Neuron (in vitro differentiated cells): ENCODE data around the gene PCDHGA11.
"Not testable (repeated sequence)": the region's sequence is repeated elsewhere in the genome, so short reads cannot be mapped to it uniquely, and the experiment has no call there.

Source experiments
- H2AFZ ChIP-seq: one replicate; pipeline ENCODE4 v1.6.1; 2013; ENCODE audit warnings: low read depth, mild to moderate bottlenecking, inconsistent platforms, low read length, moderate library complexity
- H3K27me3 ChIP-seq: one replicate; pipeline ENCODE4 v1.6.1; 2013; ENCODE audit warnings: low read length; ENCODE audit not compliant: insufficient read depth
- H3K36me3 ChIP-seq: one replicate; pipeline ENCODE4 v1.6.1; 2013; ENCODE audit warnings: low read length; ENCODE audit not compliant: insufficient read depth
- H3K4me1 ChIP-seq: one replicate; pipeline ENCODE4 v1.6.1; 2013; ENCODE audit warnings: low read length; ENCODE audit not compliant: insufficient read depth
- H3K4me3 ChIP-seq: 2 replicates; pipeline ENCODE4 v1.5.1; 2013; ENCODE audit warnings: mild to moderate bottlenecking, low read length, moderate library complexity
- H3K9me3 ChIP-seq: one replicate; pipeline ENCODE4 v1.6.1; 2013; ENCODE audit warnings: low read length

PCDHGA11 gene

DNA sequence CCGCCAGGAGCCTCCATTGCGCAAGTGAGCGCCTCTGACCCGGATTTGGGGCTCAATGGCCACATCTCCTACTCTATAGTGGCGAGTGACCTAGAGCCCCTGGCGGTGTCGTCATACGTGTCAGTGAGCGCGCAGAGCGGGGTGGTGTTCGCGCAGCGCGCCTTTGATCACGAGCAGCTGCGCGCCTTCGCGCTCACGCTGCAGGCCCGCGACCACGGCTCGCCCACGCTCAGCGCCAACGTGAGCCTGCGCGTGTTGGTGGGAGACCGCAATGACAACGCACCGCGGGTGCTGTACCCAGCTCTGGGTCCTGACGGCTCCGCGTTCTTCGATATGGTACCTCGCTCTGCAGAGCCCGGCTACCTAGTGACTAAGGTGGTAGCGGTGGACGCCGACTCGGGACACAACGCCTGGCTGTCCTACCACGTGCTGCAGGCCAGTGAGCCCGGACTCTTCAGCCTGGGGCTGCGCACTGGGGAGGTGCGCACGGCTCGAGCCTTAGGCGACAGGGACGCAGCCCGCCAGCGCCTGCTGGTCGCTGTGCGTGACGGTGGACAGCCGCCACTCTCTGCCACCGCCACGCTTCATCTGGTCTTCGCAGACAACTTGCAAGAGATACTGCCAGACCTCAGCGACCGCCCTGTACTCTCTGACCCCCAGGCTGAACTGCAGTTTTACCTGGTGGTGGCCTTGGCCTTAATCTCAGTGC is 11.1 kb upstream of the PCDHGA11 start:
- Histone ChIP-seq H2AFZ (no peak overlapping the region), H3K4me3 (no peak overlapping the region), H3K4me1 (no peaks in the 10 kb centered on the region), H3K27me3 (no peaks in the 10 kb centered on the region), H3K36me3 (peaks cover 11% of the 10 kb centered on the region), H3K9me3 (peaks cover 47% of the 10 kb centered on the region)

DNA sequence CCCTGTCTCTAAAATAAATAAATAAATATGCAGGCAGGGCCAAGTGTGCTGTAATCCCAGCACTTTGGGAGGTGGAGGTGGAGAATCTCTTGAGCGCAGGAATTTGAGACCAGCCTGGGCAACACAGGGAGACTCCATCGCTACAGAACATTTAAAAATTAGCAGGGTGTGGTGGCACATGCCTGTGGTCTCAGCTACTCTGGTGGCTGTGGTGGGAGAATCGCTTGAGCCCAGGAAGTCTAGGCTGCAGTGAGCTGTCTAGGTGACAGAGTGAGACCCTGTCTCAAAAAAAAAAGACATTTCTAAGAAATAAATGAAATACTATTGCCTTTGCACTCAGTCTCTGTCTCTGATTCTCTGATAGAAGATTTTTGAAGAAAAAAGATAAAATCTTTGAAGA is 9.3 kb upstream of the PCDHGA11 start:
- Histone ChIP-seq H3K27me3 (no peaks in the 10 kb centered on the region), H3K4me3 (peak overlapping the region; percentile 20), H3K36me3 (peaks cover 13% of the 10 kb centered on the region), H3K9me3 (peaks cover 44% of the 10 kb centered on the region), H3K4me1 (no peaks in the 10 kb centered on the region), H2AFZ (no peak overlapping the region)

DNA sequence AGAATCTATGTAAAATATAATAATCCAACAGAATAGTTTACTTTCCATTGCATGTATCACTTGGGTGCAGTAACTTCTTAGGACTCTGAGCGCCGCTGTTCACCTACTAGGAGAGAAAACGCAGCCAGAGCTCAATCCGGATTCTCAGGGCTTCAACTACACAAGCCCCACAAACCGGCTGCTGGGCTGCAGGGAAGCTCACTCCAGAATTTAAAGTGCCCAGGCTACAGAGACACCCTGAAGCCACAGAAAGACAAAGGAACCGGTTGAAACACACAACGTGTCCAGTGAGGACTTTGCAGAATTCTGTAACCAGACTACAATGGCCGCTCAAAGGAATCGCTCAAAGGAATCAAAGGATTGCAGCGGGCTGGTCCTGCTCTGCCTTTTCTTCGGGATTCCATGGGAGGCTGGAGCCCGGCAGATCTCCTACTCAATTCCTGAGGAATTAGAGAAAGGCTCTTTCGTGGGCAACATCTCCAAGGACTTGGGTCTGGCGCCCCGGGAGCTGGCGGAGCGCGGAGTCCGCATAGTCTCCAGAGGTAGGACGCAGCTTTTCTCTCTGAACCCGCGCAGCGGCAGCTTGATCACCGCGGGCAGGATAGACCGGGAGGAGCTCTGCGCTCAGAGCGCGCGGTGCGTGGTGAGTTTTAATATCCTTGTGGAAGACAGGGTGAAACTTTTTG is 7.9 kb upstream of the PCDHGA11 start, which contains the start of gene PCDHGA10:
TSS of gene PCDHGA10 (plus strand) at position 134 of the 686 bp plus-strand sequence. CDS start at position 323, 189 bp downstream.
- no peak within 1 kb of the TSS for H2AFZ ChIP-seq
- H3K4me1 ChIP-seq = no peaks in the 10 kb centered on the region
- peak within 1 kb of the TSS; percentile 56 for H3K4me3 ChIP-seq
- no peaks in the 10 kb centered on the region for H3K27me3 ChIP-seq
- peaks cover 13% of the 10 kb centered on the region for H3K36me3 ChIP-seq
- peaks cover 52% of the 10 kb centered on the region for H3K9me3 ChIP-seq

DNA sequence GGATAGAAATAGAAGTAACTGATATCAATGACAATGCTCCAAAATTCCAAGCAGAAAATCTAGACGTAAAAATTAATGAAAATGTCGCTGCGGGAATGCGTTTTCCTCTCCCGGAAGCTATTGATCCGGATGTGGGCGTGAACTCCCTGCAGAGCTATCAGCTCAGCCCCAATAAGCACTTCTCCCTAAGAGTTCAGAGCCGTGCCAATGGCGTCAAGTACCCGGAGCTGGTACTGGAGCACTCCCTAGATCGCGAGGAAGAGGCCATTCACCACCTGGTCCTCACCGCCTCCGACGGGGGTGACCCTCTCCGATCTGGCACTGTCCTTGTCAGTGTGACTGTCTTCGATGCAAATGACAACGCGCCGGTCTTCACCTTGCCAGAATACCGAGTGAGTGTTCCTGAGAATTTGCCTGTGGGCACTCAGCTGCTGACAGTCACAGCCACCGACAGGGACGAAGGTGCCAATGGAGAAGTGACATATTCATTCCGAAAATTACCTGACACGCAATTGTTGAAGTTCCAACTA is 7.2 kb upstream of the PCDHGA11 start:
- Histone ChIP-seq H3K4me3 (peak overlapping the region; percentile 56), H3K9me3 (peaks cover 58% of the 10 kb centered on the region), H3K4me1 (no peaks in the 10 kb centered on the region), H3K36me3 (peaks cover 18% of the 10 kb centered on the region), H2AFZ (no peak overlapping the region), H3K27me3 (no peaks in the 10 kb centered on the region)

DNA sequence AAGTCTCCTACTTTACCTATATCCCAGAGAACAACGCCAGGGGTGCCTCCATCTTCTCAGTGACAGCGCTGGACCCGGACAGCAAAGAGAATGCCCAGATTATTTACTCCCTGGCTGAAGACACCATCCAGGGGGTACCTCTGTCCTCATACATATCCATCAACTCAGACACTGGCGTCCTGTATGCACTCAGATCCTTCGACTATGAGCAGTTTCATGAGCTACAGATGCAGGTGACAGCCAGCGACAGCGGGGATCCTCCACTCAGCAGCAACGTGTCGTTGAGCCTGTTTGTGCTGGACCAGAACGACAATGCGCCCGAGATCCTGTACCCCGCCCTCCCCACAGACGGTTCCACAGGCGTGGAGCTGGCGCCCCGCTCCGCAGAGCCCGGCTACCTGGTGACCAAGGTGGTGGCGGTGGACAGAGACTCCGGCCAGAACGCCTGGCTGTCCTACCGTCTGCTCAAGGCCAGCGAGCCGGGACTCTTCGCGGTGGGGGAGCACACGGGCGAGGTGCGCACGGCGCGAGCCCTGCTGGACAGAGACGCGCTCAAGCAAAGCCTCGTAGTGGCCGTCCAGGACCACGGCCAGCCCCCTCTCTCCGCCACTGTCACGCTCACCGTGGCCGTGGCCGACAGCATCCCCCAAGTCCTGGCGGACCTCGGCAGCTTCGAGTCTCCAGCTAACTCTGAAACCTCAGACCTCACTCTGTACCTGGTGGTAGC is 6.1 kb upstream of the PCDHGA11 start:
- peaks cover 29% of the 10 kb centered on the region for H3K36me3 ChIP-seq
- not testable (repeated sequence) for H2AFZ ChIP-seq, H3K27me3 ChIP-seq, H3K4me3 ChIP-seq, H3K4me1 ChIP-seq
- H3K9me3 ChIP-seq = peaks cover 58% of the 10 kb centered on the region

DNA sequence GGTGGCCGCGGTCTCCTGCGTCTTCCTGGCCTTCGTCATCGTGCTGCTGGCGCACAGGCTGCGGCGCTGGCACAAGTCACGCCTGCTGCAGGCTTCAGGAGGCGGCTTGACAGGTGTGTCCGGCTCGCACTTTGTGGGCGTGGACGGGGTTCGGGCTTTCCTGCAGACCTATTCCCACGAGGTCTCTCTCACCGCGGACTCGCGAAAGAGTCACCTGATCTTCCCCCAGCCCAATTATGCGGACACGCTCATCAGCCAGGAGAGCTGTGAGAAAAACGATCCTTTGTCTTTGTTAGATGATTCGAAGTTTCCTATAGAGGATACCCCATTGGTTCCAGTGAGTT is 5.6 kb upstream of the PCDHGA11 start:
- Histone ChIP-seq H3K36me3 (peaks cover 32% of the 10 kb centered on the region), H3K9me3 (peaks cover 55% of the 10 kb centered on the region)
- H3K27me3 ChIP-seq, H3K4me1 ChIP-seq, H2AFZ ChIP-seq, H3K4me3 ChIP-seq: not testable (repeated sequence)

DNA sequence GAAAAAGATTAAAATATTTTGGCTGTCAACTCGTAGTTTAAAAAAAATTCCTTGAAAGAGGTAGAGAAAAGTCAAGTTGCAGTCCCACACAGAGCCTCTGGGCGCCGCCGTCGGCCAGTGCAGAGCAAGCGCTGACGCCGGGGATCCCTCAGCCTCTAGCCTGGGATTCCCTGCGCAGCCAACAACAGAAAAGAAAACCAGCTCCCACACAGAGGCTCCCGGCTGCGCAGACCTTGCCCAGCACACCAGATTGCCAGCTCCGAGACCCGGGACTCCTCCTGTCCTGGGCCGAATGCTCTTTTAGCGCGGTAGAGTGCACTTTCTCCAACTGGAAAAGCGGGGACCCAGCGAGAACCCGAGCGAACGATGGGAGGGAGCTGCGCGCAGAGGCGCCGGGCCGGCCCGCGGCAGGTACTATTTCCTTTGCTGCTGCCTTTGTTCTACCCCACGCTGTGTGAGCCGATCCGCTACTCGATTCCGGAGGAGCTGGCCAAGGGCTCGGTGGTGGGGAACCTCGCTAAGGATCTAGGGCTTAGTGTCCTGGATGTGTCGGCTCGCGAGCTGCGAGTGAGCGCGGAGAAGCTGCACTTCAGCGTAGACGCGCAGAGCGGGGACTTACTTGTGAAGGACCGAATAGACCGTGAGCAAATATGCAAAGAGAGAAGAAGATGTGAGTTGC is 3.2 kb upstream of the PCDHGA11 start, which contains the start of gene PCDHGB7:
TSS of gene PCDHGB7 (plus strand) at position 184 of the 679 bp plus-strand sequence. CDS start at position 367, 183 bp downstream.
- H3K4me1 ChIP-seq, H2AFZ ChIP-seq, H3K27me3 ChIP-seq: not testable (repeated sequence)
- H3K9me3 ChIP-seq = peaks cover 67% of the 10 kb centered on the region
- peak within 1 kb of the TSS; percentile 46 for H3K4me3 ChIP-seq
- peaks cover 36% of the 10 kb centered on the region for H3K36me3 ChIP-seq

DNA sequence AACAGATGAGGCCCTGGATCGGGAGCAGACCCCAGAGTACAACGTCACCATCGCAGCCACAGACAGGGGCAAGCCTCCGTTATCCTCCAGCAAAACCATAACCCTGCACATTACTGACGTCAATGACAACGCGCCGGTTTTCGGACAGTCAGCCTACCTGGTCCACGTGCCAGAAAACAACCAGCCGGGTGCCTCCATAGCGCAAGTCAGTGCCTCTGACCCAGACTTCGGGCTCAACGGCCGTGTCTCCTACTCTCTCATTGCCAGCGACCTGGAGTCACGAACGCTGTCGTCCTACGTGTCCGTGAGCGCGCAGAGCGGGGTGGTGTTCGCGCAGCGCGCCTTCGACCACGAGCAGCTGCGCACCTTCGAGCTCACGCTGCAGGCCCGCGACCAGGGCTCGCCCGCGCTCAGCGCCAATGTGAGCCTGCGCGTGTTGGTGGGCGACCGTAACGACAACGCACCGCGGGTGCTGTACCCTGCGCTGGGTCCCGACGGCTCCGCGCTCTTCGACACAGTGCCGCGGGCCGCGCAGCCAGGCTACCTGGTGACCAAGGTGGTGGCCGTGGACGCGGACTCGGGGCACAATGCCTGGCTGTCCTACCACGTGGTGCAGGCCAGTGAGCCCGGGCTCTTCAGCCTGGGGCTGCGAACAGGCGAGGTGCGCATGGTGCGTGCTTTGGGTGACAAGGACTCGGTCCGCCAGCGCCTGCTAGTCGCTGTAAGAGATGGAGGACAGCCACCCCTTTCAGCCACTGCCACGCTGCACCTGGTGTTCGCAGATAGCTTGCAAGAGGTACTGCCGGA is 1.6 kb upstream of the PCDHGA11 start:
- no peaks in the 10 kb centered on the region for H3K4me1 ChIP-seq
- H2AFZ ChIP-seq = no peak overlapping the region
- H3K27me3 ChIP-seq = no peaks in the 10 kb centered on the region
- peaks cover 35% of the 10 kb centered on the region for H3K36me3 ChIP-seq
- no peak overlapping the region for H3K4me3 ChIP-seq
- H3K9me3 ChIP-seq = peaks cover 68% of the 10 kb centered on the region

DNA sequence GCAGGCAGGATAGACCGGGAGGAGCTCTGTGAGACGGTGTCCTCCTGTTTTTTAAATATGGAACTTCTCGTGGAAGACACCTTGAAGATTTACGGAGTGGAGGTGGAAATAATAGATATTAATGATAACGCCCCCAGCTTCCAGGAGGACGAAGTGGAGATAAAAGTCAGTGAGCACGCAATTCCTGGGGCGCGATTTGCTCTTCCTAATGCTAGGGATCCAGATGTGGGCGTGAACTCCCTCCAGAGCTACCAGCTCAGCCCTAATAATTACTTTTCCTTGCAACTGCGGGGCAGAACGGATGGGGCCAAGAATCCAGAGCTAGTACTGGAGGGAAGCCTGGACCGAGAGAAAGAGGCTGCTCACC is 621 bp downstream of the PCDHGA11 start:
- H3K9me3 ChIP-seq = peaks cover 65% of the 10 kb centered on the region
- H3K4me3 ChIP-seq = no peak overlapping the region
- H3K36me3 ChIP-seq = peaks cover 40% of the 10 kb centered on the region
- H3K4me1 ChIP-seq = no peaks in the 10 kb centered on the region
- H3K27me3 ChIP-seq = no peaks in the 10 kb centered on the region
- no peak overlapping the region for H2AFZ ChIP-seq

DNA sequence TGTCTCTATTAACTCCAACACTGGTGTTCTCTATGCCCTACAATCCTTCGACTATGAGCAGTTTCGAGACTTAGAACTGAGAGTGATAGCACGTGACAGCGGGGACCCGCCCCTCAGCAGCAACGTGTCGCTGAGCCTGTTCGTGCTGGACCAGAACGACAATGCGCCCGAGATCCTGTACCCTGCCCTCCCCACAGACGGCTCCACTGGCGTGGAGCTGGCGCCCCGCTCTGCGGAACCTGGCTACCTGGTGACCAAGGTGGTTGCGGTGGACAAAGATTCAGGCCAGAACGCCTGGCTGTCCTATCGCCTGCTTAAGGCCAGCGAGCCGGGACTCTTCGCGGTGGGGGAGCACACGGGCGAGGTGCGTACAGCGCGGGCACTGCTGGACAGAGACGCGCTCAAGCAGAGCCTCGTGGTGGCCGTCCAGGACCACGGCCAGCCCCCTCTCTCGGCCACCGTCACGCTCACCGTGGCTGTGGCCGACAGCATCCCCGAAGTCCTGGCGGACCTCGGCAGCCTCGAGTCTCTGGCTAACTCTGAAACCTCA is 2.0 kb downstream of the PCDHGA11 start:
- Histone ChIP-seq H2AFZ (no peak overlapping the region), H3K4me3 (no peak overlapping the region), H3K27me3 (no peaks in the 10 kb centered on the region), H3K9me3 (peaks cover 71% of the 10 kb centered on the region), H3K36me3 (peaks cover 53% of the 10 kb centered on the region), H3K4me1 (no peaks in the 10 kb centered on the region)

DNA sequence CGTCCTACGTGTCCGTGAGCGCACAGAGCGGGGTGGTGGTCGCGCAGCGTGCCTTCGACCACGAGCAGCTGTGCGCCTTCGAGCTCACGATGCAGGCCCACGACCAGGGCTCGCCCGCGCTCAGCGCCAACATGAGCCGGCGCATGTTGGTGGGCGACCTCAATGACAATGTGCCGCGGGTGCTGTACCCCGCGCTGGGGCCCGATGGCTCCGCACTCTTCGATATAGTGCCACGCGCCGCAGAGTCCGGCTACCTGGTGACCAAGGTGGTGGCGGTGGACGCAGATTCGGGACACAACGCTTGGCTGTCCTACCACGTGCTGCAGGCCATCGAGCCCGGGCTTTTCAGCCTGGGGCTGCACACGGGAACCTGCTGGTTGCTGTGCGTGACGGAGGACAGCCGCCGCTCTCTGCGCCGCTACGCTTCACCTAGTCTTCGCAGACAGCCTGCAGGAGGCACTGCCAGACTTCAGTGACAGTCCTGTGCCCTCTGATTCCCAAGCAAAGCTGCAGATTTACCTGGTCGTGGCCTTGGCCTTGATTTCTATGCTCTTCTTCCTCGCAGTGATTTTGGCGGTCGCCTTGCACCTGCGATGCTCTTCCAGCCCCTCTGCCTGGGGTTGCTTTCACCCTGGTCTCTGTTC is 7.1 kb downstream of the PCDHGA11 start:
- H3K4me1 ChIP-seq = no peaks in the 10 kb centered on the region
- H3K36me3 ChIP-seq = peaks cover 50% of the 10 kb centered on the region
- H3K9me3 ChIP-seq = peaks cover 61% of the 10 kb centered on the region
- no peak overlapping the region for H3K4me3 ChIP-seq
- H2AFZ ChIP-seq = no peak overlapping the region
- H3K27me3 ChIP-seq = no peaks in the 10 kb centered on the region
